ENCODE data around the gene KAT6B. TPM values are rescaled to one million over a fixed set of nuclear protein-coding genes. Genes with fewer than 3 reads are reported as not detected.
"Not testable (repeated sequence)": the region's sequence is repeated elsewhere in the genome, so short reads cannot be mapped to it uniquely, and the experiment has no call there.

The KAT6B gene
- total RNA-seq, 1 donor from 2014 or later, result 41.1 TPM

DNA sequence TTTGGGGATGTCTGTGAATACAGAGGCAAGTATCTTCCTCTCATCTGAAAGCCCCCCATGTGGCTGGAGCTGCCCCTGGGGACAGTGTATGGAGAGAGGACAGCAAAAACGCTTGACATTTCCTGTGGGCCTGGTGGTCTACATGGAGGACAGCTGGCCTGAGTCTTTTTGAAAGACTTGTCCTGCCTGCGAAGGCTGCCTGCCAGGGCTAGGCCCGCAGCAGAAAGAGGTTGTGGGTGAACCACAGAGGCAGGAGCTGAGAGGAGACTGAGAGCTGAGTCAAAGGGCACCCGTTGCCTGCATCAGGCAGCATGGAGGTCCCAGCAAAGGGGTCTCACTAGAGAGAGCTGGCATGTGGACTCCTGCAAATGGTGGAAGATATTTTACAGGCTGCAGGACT lies 66.4 kb downstream of the KAT6B start:
- Histone ChIP-seq H3K27me3 (no peaks in the 10 kb centered on the region), H3K27ac (no peak overlapping the region), H3K9me3 (no peaks in the 10 kb centered on the region), H3K36me3 (no peaks in the 10 kb centered on the region), H3K4me1 (no peaks in the 10 kb centered on the region), H3K4me3 (no peak overlapping the region)
- TF ChIP-seq, protein P1, sequence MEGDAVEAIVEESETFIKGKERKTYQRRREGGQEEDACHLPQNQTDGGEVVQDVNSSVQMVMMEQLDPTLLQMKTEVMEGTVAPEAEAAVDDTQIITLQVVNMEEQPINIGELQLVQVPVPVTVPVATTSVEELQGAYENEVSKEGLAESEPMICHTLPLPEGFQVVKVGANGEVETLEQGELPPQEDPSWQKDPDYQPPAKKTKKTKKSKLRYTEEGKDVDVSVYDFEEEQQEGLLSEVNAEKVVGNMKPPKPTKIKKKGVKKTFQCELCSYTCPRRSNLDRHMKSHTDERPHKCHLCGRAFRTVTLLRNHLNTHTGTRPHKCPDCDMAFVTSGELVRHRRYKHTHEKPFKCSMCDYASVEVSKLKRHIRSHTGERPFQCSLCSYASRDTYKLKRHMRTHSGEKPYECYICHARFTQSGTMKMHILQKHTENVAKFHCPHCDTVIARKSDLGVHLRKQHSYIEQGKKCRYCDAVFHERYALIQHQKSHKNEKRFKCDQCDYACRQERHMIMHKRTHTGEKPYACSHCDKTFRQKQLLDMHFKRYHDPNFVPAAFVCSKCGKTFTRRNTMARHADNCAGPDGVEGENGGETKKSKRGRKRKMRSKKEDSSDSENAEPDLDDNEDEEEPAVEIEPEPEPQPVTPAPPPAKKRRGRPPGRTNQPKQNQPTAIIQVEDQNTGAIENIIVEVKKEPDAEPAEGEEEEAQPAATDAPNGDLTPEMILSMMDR (IDR thresholded peaks at IDR 0.05), result no peak
- no peak for DNase-seq (ENCODE audit: low spot score in 2 of 2)
- intact Hi-C loops (cut with DNase I), result no loop called here

DNA sequence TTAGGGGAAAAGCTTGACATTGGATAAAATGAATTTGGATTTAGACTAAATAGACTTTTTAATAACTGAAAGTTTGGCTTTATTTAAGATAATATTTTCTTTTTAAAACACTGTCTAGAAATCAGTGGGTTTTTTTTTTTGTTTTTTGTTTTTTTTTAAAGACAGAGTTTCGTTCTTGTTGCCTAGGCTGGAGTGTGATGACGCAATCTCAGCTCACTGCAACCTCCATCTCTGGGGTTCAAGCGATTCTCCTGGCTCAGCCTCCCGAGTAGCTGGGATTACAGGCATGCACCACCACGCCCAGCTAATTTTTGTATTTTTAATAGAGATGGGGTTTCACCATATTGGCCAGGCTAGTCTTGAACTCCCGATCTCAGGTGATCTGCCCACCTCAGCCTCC lies 66.9 kb downstream of the KAT6B start:
- H3K4me3 ChIP-seq; H3K27me3 ChIP-seq; H3K27ac ChIP-seq; intact Hi-C loops (cut with DNase I); DNase-seq (ENCODE audit: low spot score in 2 of 2); H3K36me3 ChIP-seq; H3K4me1 ChIP-seq; H3K9me3 ChIP-seq: not testable (repeated sequence)

DNA sequence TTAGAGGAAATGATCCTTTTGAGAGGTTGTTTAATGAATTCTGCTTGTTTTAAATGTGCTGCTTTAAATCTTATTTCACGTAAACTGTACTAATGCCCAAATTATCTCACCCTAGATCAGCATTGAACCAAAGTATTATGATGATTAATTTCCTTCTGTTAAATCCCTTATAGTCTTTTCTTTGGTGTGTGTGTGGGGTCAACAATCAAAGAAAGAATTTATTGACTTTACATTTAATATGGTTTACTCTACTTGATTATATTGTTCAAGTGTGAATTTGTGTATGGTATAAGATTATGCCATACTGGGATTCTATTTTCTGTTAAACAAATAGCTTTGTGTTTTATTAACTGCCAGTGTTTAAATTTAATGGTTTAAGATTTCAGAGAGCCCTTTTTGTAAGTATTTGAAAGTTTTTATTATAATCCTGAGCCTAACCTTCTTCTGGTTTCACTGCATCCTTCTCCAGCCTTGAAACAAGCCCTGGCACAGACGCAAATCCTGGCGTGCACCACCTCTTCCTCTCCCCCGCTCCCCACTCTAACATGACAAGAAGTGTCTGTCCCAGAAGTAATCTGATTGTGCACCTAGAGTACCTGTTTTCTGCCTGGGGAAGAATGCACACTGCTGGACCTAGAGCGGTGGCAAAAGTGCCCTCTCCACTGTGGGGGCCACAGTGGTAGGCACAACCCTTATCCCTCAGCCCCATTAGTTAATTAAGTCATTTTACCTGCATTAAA lies 70.6 kb downstream of the KAT6B start:
- intact Hi-C loops (cut with DNase I), result no loop called here
- no peak overlapping the region for H3K4me3 ChIP-seq
- H3K27ac ChIP-seq, result no peak overlapping the region

DNA sequence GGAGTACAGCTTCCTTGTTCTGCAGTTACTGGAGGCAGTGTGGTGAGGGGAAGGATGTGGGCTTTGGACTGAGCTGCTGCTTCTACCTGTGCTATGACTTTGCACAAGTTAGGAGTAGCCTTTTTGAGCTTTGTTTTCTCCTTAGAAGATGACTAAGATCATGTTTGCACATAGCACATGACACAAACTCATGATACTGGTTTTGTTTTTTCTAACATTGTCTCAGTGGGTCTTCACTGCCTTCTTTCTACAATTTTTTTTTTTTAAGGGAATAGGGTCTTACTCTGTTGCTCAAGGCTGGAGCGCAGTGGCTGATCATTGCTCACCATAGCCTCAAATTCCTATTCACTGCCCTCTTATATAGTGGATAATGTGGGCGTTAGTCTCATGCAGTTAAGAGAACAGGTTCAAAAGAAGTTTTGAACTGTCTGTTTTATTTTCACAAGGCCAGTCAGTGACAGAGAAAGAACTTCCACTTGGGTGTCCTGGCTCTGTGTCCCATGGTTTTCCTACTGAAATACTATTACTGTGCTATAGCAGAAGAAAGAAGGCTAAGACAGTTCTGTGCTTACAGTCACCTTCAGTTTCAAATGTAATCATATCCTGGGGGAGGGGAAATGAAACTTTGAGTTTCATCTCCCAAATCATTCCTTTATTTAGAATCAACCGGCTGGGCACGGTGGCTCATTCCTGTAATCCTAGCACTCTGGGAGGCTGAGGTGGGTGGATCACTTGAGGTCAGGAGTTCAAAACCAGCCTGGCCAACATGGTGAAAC lies 72.0 kb downstream of the KAT6B start:
- Histone ChIP-seq H3K27me3 (no peaks in the 10 kb centered on the region), H3K4me3 (no peak overlapping the region), H3K4me1 (no peaks in the 10 kb centered on the region), H3K9me3 (no peaks in the 10 kb centered on the region), H3K27ac (no peak overlapping the region), H3K36me3 (no peaks in the 10 kb centered on the region)
- TF ChIP-seq, protein P1 (IDR thresholded peaks at IDR 0.05), result no peak
- intact Hi-C loops (cut with DNase I), result no loop called here
- no peak for DNase-seq (ENCODE audit: low spot score in 2 of 2)

More for the DNA sequence above, 70.6 kb downstream of the KAT6B start:
- Histone ChIP-seq H3K36me3 (no peaks in the 10 kb centered on the region), H3K4me1 (no peaks in the 10 kb centered on the region), H3K27me3 (no peaks in the 10 kb centered on the region), H3K9me3 (no peaks in the 10 kb centered on the region)
- DNase-seq (ENCODE audit: low spot score in 2 of 2), result no peak
- TF ChIP-seq, protein P1 (IDR thresholded peaks at IDR 0.05), result no peak

DNA sequence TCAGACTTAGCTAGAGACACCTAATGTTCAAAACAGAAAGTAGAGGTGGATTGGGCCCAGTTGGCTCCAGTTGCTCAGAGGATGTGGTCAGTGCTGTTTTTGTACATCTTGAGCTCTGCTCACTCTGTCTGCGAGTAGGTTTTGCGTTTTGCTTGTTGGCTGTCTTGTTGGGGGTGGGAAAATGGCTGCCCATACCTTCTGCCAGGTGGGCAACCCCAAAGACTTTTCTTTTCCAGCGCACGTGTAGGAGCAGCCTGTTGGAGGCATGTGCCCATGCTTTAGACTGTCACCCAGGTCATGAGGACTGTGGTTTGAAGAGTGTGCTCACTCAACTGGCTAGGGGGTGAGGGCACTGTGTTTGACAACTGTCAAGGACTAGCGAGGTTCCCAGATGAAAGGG lies 73.9 kb downstream of the KAT6B start:
- H3K9me3 ChIP-seq, result no peaks in the 10 kb centered on the region
- H3K4me3 ChIP-seq, result no peak overlapping the region
- no peak for DNase-seq (ENCODE audit: low spot score in 2 of 2)
- TF ChIP-seq, protein P1 (IDR thresholded peaks at IDR 0.05), result no peak
- no peaks in the 10 kb centered on the region for H3K4me1 ChIP-seq
- intact Hi-C loops (cut with DNase I), result no loop called here
- H3K27ac ChIP-seq, result no peak overlapping the region
- no peaks in the 10 kb centered on the region for H3K36me3 ChIP-seq
- H3K27me3 ChIP-seq, result no peaks in the 10 kb centered on the region

DNA sequence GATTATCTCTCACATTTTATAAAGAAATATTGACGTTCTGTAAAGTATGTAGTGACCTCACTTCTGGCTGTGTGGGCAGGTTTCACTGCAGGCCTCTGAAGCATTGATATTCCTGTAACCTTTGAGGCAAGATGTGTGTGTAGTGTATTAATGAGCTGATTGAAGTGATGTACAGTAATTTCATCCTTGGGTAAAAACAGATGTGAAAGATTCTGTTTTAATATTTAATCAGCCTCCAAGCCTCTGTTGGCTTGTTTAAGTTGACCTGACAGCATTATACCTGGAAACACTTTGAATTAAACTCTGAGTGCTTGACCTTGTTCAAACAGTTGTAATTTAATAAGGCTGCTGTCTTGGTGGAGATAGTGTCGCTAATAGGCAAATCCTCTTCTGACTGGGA lies 74.9 kb downstream of the KAT6B start:
- H3K36me3 ChIP-seq, result no peaks in the 10 kb centered on the region
- no peak overlapping the region for H3K4me3 ChIP-seq
- TF ChIP-seq, protein P1 (IDR thresholded peaks at IDR 0.05), result no peak
- H3K27ac ChIP-seq, result no peak overlapping the region
- H3K9me3 ChIP-seq, result no peaks in the 10 kb centered on the region
- H3K27me3 ChIP-seq, result no peaks in the 10 kb centered on the region
- DNase-seq (ENCODE audit: low spot score in 2 of 2), result no peak
- intact Hi-C loops (cut with DNase I), result no loop called here
- H3K4me1 ChIP-seq, result no peaks in the 10 kb centered on the region
